GM23248 (cell line): ENCODE data around the gene MAP7D2.

Source experiments
- EZH2 ChIP-seq: fragments of 200-600 bp; sonication (generic); IDR thresholded peaks from 2 replicates; pipeline ENCODE4 v1.6.1; 2018; ENCODE audit warnings: antibody characterized with exemption, mild to moderate bottlenecking; ENCODE audit not compliant: insufficient read depth, poor library complexity, severe bottlenecking
- EZH2phosphoT487 ChIP-seq: fragments of 200-600 bp; sonication (generic); IDR thresholded peaks from 2 replicates; pipeline ENCODE4 v1.6.1; 2018; ENCODE audit warnings: antibody characterized with exemption, moderate library complexity, mild to moderate bottlenecking, low read depth; ENCODE audit not compliant: insufficient read depth

DNA sequence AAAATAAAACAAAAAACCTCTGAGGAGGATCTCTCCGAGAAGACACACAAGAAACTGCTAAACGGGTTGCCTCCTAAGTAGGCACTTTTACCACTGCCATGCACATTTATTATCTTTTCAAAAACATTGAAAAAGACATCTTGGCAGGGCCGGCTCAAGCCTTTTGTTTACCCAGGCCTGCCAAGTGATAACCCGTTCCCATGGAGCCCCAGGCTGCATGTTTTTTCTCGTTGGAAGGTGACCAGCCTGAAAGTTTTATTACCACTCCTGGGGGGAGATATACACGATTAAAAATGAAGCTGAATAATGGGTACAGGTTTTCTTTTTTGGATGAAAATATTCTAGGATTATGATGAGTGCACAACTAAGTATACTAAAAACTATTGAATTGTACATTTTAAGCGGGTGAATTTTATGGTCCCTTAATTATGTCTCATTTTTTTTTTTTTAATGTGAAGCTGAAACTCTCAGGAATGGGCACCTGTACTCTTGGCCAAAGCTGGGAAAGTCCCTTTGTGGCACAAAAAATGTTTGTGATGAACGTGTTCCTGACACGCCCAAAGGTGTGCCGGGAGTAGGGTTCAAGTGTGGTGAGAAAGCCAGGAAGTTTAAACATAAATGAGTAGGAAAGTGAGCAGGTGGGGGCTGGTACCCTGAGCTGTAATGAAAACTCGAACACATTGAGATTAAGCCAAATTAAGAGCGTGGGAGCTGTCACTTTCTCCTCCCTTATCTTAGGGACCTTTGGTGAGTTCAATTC is 1.5 kb upstream of the MAP7D2 start:
- TF ChIP-seq EZH2phosphoT487 = no peak
- no peak for TF ChIP-seq EZH2
